HL-60 (cell line): ENCODE results near the gene RRM1.

Experiments used
- POLR2AphosphoS5 ChIP-seq: IDR thresholded peaks from 2 replicates; pipeline ENCODE4 v1.6.1; 2012; ENCODE audit warnings: low read depth
- REST ChIP-seq: IDR thresholded peaks from 2 replicates; pipeline ENCODE4 v1.6.1; 2012; ENCODE audit warnings: low read depth; ENCODE audit not compliant: insufficient replicate concordance
- TF ChIP-seq, protein P1 (sequence below): IDR thresholded peaks from one replicate; pipeline ENCODE4 v1.5.1; 2011; ENCODE audit warnings: low read length, control low read depth, inconsistent platforms; ENCODE audit not compliant: insufficient read depth

GRCh38 chr11:4093519-4094347, 866 bp upstream of the RRM1 start:
- TF ChIP-seq POLR2AphosphoS5 (no peak), REST (no peak)
- TF ChIP-seq, protein P1, sequence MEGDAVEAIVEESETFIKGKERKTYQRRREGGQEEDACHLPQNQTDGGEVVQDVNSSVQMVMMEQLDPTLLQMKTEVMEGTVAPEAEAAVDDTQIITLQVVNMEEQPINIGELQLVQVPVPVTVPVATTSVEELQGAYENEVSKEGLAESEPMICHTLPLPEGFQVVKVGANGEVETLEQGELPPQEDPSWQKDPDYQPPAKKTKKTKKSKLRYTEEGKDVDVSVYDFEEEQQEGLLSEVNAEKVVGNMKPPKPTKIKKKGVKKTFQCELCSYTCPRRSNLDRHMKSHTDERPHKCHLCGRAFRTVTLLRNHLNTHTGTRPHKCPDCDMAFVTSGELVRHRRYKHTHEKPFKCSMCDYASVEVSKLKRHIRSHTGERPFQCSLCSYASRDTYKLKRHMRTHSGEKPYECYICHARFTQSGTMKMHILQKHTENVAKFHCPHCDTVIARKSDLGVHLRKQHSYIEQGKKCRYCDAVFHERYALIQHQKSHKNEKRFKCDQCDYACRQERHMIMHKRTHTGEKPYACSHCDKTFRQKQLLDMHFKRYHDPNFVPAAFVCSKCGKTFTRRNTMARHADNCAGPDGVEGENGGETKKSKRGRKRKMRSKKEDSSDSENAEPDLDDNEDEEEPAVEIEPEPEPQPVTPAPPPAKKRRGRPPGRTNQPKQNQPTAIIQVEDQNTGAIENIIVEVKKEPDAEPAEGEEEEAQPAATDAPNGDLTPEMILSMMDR: no peak
